ENCODE measurements around the gene PTPRB. TPM values are rescaled to one million over a fixed set of nuclear protein-coding genes. Genes with fewer than 3 reads are reported as not detected.

PTPRB gene
- total and polyA plus RNA-seq, 2 of the 8 experiments (the other 6 are each of a cell fraction or from before 2014, with no cell fraction given), result 0.36 to 0.58 TPM

- H4K20me1 ChIP-seq (replicated peaks in 1 of 2; ENCODE audit: control insufficient read depth in 1 of 2, insufficient read depth in 2 of 2, low read length in 2 of 2), result no peaks in the 10 kb centered on the region
- no peak overlapping the region for H3K4me3 ChIP-seq (ENCODE audit: extremely low read depth in 1 of 4, insufficient read depth in 2 of 4, low read depth in 3 of 4, low read length in 4 of 4)
- H2BK5ac ChIP-seq (ENCODE audit: low read depth, low read length), result no peak overlapping the region
- FAIRE-seq (no peak), DNase-seq (ENCODE audit: low read depth in 1 of 2, low spot score in 2 of 2) (no peak)
- H2AK5ac ChIP-seq (ENCODE audit: low read depth, low read length), result no peak overlapping the region
- H3K23me2 ChIP-seq (ENCODE audit: low read depth, low read length), result no peaks in the 10 kb centered on the region
- WGBS, 2 experiments (ENCODE audit: extremely low coverage in 1 of 2, insufficient coverage in 1 of 2, insufficient read length in 1 of 2, insufficient replicate concordance in 2 of 2, low coverage in 1 of 2, low lambda C conversion rate in 2 of 2, missing lambda C conversion rate in 1 of 2), result 88% methylated on average over 3 of the region's 3 CpGs; no CpG with 5 or more reads in 1 of the 2 experiments
- no peak overlapping the region for H3K56ac ChIP-seq (replicated peaks; ENCODE audit: insufficient read length, low read depth, low read length)
- H3K9ac ChIP-seq (replicated peaks in 1 of 4; ENCODE audit: extremely low read depth in 1 of 4, low read depth in 3 of 4, low read length in 3 of 4), result no peak overlapping the region
- no peak overlapping the region for H3K14ac ChIP-seq (ENCODE audit: insufficient read length)
- H4K8ac ChIP-seq (ENCODE audit: extremely low read depth, insufficient read depth, low read length), result no peak overlapping the region
- H2BK20ac ChIP-seq (ENCODE audit: low read length), result no peak overlapping the region
- ChIA-PET POLR2A (ENCODE audit: partially characterized antibody) (no interaction called here), CTCF (ENCODE audit: partially characterized antibody) (interaction anchor here (0.7 kb wide), 1 partner anchor 185 kb away, joined by 3 read pairs; no protein-coding TSS in a partner anchor)
- H4K5ac ChIP-seq (ENCODE audit: insufficient read length, low read depth, low read length), result no peak overlapping the region
- H2BK120ac ChIP-seq (replicated peaks; ENCODE audit: low read depth, low read length), result no peak overlapping the region
- no peaks in the 10 kb centered on the region for H3K79me2 ChIP-seq (ENCODE audit: control insufficient read depth in 1 of 2, insufficient read depth in 2 of 2, low read length in 2 of 2)
- no peaks in the 10 kb centered on the region for H3K27me3 ChIP-seq (replicated peaks in 1 of 4; ENCODE audit: control insufficient read depth in 3 of 4, extremely low read depth in 1 of 4, insufficient read depth in 3 of 4, low read length in 3 of 4)
- no peak overlapping the region for H2BK12ac ChIP-seq (ENCODE audit: low read depth, low read length)
- no peaks in the 10 kb centered on the region for H3K36me3 ChIP-seq (ENCODE audit: control insufficient read depth in 2 of 4, insufficient read depth in 4 of 4, low read length in 3 of 4)
- no peak overlapping the region for H4K91ac ChIP-seq (replicated peaks; ENCODE audit: insufficient read length, low read length)
- no peak overlapping the region for H3K23ac ChIP-seq (ENCODE audit: insufficient read length)
- no peak overlapping the region for H2BK15ac ChIP-seq (ENCODE audit: low read length)
- H3K4ac ChIP-seq (replicated peaks; ENCODE audit: insufficient read length, low read depth, low read length), result no peak overlapping the region
- H3K27ac ChIP-seq (ENCODE audit: low read depth, low read length), result no peak overlapping the region
- H3K9me3 ChIP-seq (ENCODE audit: insufficient read depth in 2 of 2, low read depth in 1 of 2, low read length in 1 of 2), result no peaks in the 10 kb centered on the region; a peak in 1 of 4 replicates
- H3K18ac ChIP-seq (ENCODE audit: extremely low read depth, low read length), result no peak overlapping the region
- H2AFZ ChIP-seq (ENCODE audit: low read length), result no peak overlapping the region
- no peak overlapping the region for H3K4me2 ChIP-seq (ENCODE audit: insufficient read depth in 1 of 2, low read depth in 2 of 2, low read length in 2 of 2)
- no peaks in the 10 kb centered on the region for H3K4me1 ChIP-seq (replicated peaks in 1 of 4; ENCODE audit: control insufficient read depth in 3 of 4, insufficient read depth in 4 of 4, low read length in 3 of 4)
- no peaks in the 10 kb centered on the region for H3K79me1 ChIP-seq (ENCODE audit: low read depth, low read length)
- TF ChIP-seq JUND (IDR thresholded peaks at IDR 0.05; ENCODE audit: low read length) (no peak), MAFK (IDR thresholded peaks at IDR 0.05; ENCODE audit: low read depth, low read length) (no peak), ASH2L (IDR thresholded peaks at IDR 0.05; ENCODE audit: low read length) (no peak), SUZ12 (IDR thresholded peaks at IDR 0.05; ENCODE audit: low read length) (no peak), TEAD4 (IDR thresholded peaks at IDR 0.05; ENCODE audit: low read depth, low read length) (no peak), CHD2 (IDR thresholded peaks at IDR 0.05; ENCODE audit: low read length) (no peak), CBX8 (IDR thresholded peaks at IDR 0.05; ENCODE audit: borderline replicate concordance, low read depth, low read length) (no peak), SP1 (IDR thresholded peaks at IDR 0.05; ENCODE audit: low read depth, low read length) (no peak), CHD1 (IDR thresholded peaks at IDR 0.05; ENCODE audit: low read depth, low read length) (no peak), KDM5A (IDR thresholded peaks at IDR 0.05; ENCODE audit: low read length) (no peak), EP300 (IDR thresholded peaks at IDR 0.05; ENCODE audit: borderline replicate concordance in 1 of 2, low read depth in 2 of 2, low read length in 2 of 2) (no peak), PHF8 (conservative IDR thresholded peaks at IDR 0.05; ENCODE audit: low read depth, low read length) (no peak), BRCA1 (IDR thresholded peaks at IDR 0.05; ENCODE audit: low read depth, low read length) (no peak), E2F6 (IDR thresholded peaks at IDR 0.05) (no peak), JUN (IDR thresholded peaks at IDR 0.05; ENCODE audit: low read depth, low read length) (no peak)
These were observed 151.5 kb downstream of the PTPRB start for GRCh38 chr12:70485704-70486103.

Data from H1 (cell line).